Loucy (cell line): ENCODE measurements around the gene SIK3.

Source experiments
- H2AFZ ChIP-seq: fragments of 200-600 bp; sonication (generic); 2 replicates; pipeline ENCODE4 v1.6.0; 2016; ENCODE audit warnings: antibody characterized with exemption, mild to moderate bottlenecking, low read length, moderate library complexity
- H3F3A ChIP-seq: fragments of 200-600 bp; 2 replicates; pipeline ENCODE4 v1.6.0; 2016; ENCODE audit warnings: antibody characterized with exemption, low read depth, mild to moderate bottlenecking
- H3K27me3 ChIP-seq: fragments of 200-600 bp; sonication (generic); 2 replicates; pipeline ENCODE4 v1.6.1; 2014; ENCODE audit warnings: low read length, mild to moderate bottlenecking; ENCODE audit not compliant: insufficient read depth, poor library complexity, severe bottlenecking
- H3K36me3 ChIP-seq: fragments of 200-600 bp; sonication (generic); 2 replicates; pipeline ENCODE4 v1.6.1; 2016; ENCODE audit warnings: low read length; ENCODE audit not compliant: insufficient read depth
- H3K4me1 ChIP-seq: fragments of 200-600 bp; sonication (generic); 2 replicates; pipeline ENCODE4 v1.5.1; 2014; ENCODE audit warnings: low read length, mild to moderate bottlenecking; ENCODE audit not compliant: insufficient read depth, poor library complexity, severe bottlenecking
- H3K4me2 ChIP-seq: fragments of 200-600 bp; sonication (generic); 2 replicates; pipeline ENCODE4 v1.6.0; 2014; ENCODE audit warnings: antibody characterized with exemption, low read length, low read depth, mild to moderate bottlenecking; ENCODE audit not compliant: poor library complexity, severe bottlenecking
- H3K4me3 ChIP-seq: fragments of 200-600 bp; sonication (generic); 2 replicates; pipeline ENCODE4 v1.5.1; 2014; ENCODE audit warnings: low read length, mild to moderate bottlenecking, mixed read lengths; ENCODE audit not compliant: poor library complexity, severe bottlenecking
- H3K79me2 ChIP-seq: fragments of 200-600 bp; sonication (generic); 2 replicates; pipeline ENCODE4 v1.6.1; 2014; ENCODE audit warnings: low read length; ENCODE audit not compliant: insufficient read depth
- H3K9ac ChIP-seq: fragments of 200-600 bp; sonication (generic); 2 replicates; pipeline ENCODE4 v1.6.0; 2014; ENCODE audit warnings: mild to moderate bottlenecking, low read depth, low read length, moderate library complexity; ENCODE audit not compliant: poor library complexity, severe bottlenecking
- H3K9me2 ChIP-seq: fragments of 200-600 bp; sonication (generic); replicated peaks from 2 replicates; pipeline ENCODE4 v1.6.1; 2016; ENCODE audit warnings: low read depth, low read length, mixed read lengths
- H3K9me3 ChIP-seq: fragments of 200-600 bp; sonication (generic); 2 replicates; pipeline ENCODE4 v1.6.1; 2014; ENCODE audit warnings: mild to moderate bottlenecking, antibody characterized with exemption, low read length, low read depth; ENCODE audit not compliant: insufficient read depth
- H4K20me1 ChIP-seq: fragments of 200-600 bp; sonication (generic); 2 replicates; pipeline ENCODE4 v1.6.0; 2014; ENCODE audit warnings: antibody characterized with exemption, low read length, mild to moderate bottlenecking; ENCODE audit not compliant: insufficient read depth, poor library complexity, severe bottlenecking
- EZH2phosphoT487 ChIP-seq: fragments of 200-600 bp; IDR thresholded peaks from 2 replicates; pipeline ENCODE4 v1.6.1; 2018; ENCODE audit warnings: antibody characterized with exemption, mild to moderate bottlenecking, moderate library complexity, borderline replicate concordance
- TF ChIP-seq, protein P1 (sequence below): fragments of 200-600 bp; sonication (generic); conservative IDR thresholded peaks from 2 replicates; pipeline ENCODE4 v1.5.1; 2014; ENCODE audit warnings: mild to moderate bottlenecking, antibody characterized with exemption, low read length

SIK3 gene

DNA sequence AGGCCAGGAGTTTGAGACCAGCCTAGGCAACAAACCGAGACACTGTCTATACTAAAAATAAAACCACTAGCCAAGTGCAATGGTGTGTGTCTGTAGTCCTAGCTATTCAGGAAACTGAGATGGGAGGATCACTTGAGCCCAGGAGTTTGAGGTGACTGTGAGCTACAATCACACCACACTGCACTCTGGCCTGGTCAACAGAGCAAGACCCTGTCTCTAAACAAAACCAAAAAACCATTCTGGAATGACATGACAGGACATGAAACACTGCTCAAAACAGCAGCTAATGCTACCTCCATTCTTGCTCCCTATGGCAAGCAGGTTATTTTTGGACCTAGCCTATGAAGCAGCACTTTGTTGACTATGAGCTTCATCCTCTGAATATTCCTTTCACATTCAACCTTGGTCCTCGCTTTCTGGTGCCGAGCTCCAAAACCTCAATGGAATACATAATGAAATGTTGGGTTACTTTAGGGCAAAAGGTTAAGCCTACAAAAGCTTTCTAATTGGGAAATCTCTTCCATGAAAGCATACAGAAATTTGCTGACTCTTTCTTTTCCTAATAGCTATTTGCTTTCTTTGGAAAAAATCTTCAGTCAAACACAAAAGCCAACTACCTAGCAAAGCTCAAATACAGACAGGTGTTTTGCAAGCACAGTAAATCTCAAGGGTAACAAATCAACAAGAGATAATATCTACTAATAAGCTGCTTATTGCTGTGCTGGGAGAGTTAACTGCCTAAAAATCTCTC is 21.1 kb downstream of the SIK3 start:
- Histone ChIP-seq H3K4me3 (no peak overlapping the region), H3K27me3 (no peaks in the 10 kb centered on the region), H3K36me3 (no peaks in the 10 kb centered on the region), H3K9me2 (no peaks in the 10 kb centered on the region), H3F3A (no peaks in the 10 kb centered on the region), H3K4me2 (peak overlapping the region; percentile 37), H3K9me3 (no peaks in the 10 kb centered on the region), H2AFZ (no peak overlapping the region), H3K79me2 (peaks cover 92% of the 10 kb centered on the region), H4K20me1 (peaks cover 23% of the 10 kb centered on the region), H3K4me1 (peaks cover 32% of the 10 kb centered on the region), H3K9ac (no peak overlapping the region)
- no peak for TF ChIP-seq EZH2phosphoT487
- TF ChIP-seq, protein P1, sequence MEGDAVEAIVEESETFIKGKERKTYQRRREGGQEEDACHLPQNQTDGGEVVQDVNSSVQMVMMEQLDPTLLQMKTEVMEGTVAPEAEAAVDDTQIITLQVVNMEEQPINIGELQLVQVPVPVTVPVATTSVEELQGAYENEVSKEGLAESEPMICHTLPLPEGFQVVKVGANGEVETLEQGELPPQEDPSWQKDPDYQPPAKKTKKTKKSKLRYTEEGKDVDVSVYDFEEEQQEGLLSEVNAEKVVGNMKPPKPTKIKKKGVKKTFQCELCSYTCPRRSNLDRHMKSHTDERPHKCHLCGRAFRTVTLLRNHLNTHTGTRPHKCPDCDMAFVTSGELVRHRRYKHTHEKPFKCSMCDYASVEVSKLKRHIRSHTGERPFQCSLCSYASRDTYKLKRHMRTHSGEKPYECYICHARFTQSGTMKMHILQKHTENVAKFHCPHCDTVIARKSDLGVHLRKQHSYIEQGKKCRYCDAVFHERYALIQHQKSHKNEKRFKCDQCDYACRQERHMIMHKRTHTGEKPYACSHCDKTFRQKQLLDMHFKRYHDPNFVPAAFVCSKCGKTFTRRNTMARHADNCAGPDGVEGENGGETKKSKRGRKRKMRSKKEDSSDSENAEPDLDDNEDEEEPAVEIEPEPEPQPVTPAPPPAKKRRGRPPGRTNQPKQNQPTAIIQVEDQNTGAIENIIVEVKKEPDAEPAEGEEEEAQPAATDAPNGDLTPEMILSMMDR, result no peak

DNA sequence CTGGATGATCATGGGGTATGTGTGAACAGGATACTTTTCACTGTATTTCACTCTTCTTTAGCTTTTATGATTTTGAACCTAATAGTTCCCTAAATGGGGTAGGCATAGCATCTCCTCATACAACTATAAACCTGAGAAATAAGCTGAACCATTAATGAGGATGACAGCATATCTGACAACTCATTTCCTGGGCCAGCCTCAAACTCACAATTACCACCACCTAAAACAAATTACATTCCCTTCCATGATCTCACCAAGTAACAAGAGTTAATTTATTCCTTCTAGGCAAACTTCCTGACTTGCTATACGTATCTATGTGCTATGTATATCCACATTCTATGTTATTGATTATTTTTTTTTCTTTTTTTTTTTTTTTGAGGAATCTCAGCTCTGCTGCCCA is 23.0 kb downstream of the SIK3 start:
- H3K4me1 ChIP-seq, result peaks cover 32% of the 10 kb centered on the region
- peaks cover 27% of the 10 kb centered on the region for H4K20me1 ChIP-seq

DNA sequence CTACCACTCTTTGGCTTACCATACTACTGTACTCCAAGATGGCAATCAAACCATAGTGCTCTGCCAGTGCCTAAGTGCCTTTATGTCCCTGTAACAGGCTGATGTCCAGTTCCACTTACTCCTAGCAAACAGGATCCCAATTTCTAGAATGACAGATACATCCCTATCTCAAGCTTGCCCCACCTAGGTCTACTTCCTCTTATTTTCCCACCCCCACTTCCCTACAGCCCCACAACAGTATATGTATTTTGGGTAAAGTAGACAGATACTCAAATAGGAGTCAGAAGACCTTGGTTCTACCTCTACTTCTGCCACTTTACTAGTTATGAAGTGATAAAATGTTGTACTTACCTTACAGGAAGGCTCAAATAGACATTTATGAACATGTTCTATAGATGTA is 24.1 kb downstream of the SIK3 start:
- Histone ChIP-seq H4K20me1 (peaks cover 35% of the 10 kb centered on the region), H2AFZ (no peak overlapping the region)

More for the DNA sequence above, 23.0 kb downstream of the SIK3 start:
- H3K4me3 ChIP-seq, result no peak overlapping the region
- no peak overlapping the region for H2AFZ ChIP-seq
- H3K27me3 ChIP-seq, result no peaks in the 10 kb centered on the region
- no peak overlapping the region for H3K9ac ChIP-seq
- no peaks in the 10 kb centered on the region for H3K9me2 ChIP-seq
- H3K36me3 ChIP-seq, result no peaks in the 10 kb centered on the region
- H3K79me2 ChIP-seq, result peaks cover 92% of the 10 kb centered on the region
- TF ChIP-seq, protein P1, result no peak
- no peak for TF ChIP-seq EZH2phosphoT487
- no peaks in the 10 kb centered on the region for H3K9me3 ChIP-seq
- no peaks in the 10 kb centered on the region for H3F3A ChIP-seq
- no peak overlapping the region for H3K4me2 ChIP-seq

More for the DNA sequence above, 24.1 kb downstream of the SIK3 start:
- H3K4me3 ChIP-seq, result no peak overlapping the region
- H3K9ac ChIP-seq, result no peak overlapping the region
- no peaks in the 10 kb centered on the region for H3K36me3 ChIP-seq
- TF ChIP-seq EZH2phosphoT487, result no peak
- TF ChIP-seq, protein P1, result no peak
- no peaks in the 10 kb centered on the region for H3F3A ChIP-seq
- H3K4me2 ChIP-seq, result no peak overlapping the region
- no peaks in the 10 kb centered on the region for H3K9me2 ChIP-seq
- H3K4me1 ChIP-seq, result peaks cover 42% of the 10 kb centered on the region
- H3K79me2 ChIP-seq, result peaks cover 93% of the 10 kb centered on the region
- H3K9me3 ChIP-seq, result no peaks in the 10 kb centered on the region
- H3K27me3 ChIP-seq, result no peaks in the 10 kb centered on the region
